CD4-positive, alpha-beta T cell treated with Interleukin-2 at 100 ng/mL for 4 hours (primary cell): ENCODE data around the gene WFDC12.
A peak's percentile ranks its signal among the peaks of the same experiment; 100 is the strongest.
"Not testable (repeated sequence)": the region's sequence is repeated elsewhere in the genome, so short reads cannot be mapped to it uniquely, and the experiment has no call there.

Source experiments
- DNase-seq: peaks from one replicate; pipeline ENCODE4 v3.0.0-alpha.2; 2020; ENCODE audit warnings: low spot score

WFDC12 gene

DNA sequence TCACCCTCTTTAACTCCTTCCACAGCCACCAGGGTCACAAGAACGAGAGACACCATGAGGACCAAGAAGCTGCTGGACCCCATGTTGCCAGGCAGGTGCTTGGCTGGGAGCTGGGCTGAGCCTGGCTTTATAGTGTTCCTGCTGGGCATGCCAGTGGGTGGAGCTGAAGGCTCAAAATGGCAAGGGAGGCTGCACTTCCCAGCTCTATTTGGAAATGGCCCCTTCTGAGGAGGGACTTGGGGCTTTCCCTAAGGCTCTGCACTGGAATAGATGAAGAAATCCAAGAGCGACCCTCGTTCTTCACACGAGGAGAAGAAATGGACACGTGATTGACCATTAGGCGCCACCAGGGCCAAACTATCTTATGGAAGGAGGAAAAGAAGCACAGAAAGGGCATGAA is at the start of gene WFDC12:
TSS of gene WFDC12 (minus strand) at position 101 of the 400 bp plus-strand sequence. CDS start at position 83, 18 bp downstream.
- DNase-seq, result no peak

DNA sequence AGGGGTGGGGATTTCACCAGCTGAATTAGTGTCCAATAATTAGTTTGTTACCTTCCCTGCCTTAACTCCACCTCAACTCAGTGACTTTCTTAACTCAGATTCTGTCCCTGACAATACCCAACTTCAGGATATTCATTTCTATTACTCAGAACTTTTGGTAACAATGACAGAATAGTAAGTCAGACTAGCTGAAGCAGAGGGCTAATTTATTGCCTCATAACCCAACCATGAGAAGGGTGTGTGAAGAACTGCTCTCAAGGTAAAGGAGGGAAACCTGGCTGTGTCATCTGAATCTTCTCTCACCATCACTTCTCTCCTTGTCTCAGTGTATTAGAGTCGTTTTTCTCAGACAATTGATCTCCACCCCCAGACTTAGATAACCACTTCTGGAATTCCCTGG is 49.3 kb upstream of the WFDC12 start:
- DNase-seq, result no peak

GRCh38 chr20:45164906-45165305 is 40.6 kb upstream of the WFDC12 start:
- DNase-seq, result no peak

GRCh38 chr20:45163083-45163803 is 39.0 kb upstream of the WFDC12 start:
- no peak for DNase-seq

- no peak for DNase-seq
These were observed 33.7 kb upstream of the WFDC12 start for GRCh38 chr20:45157962-45158361.

DNA sequence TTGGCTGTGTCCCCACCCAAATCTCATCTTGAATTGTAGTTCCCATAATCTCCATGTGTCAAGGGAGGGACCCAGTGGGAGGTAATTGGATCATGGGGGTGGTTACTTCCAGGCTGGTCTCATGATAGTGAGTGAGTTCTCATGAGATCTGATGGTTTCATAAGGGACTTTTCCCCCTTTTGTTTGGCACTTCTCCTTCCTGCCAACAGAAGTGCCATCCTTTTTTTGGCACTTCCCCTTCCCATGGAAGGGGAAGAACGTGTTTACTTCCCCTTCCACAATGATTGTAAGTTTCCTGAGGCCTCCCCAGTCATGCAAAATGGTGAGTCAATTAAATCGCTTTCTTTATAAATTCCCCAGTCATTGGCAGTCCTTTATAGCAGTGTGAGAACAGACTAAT is 32.4 kb upstream of the WFDC12 start:
- no peak for DNase-seq

- not testable (repeated sequence) for DNase-seq
These were observed 30.5 kb upstream of the WFDC12 start for GRCh38 chr20:45154794-45155193.

GRCh38 chr20:45154183-45154582 is 29.9 kb upstream of the WFDC12 start:
- no peak for DNase-seq

DNA sequence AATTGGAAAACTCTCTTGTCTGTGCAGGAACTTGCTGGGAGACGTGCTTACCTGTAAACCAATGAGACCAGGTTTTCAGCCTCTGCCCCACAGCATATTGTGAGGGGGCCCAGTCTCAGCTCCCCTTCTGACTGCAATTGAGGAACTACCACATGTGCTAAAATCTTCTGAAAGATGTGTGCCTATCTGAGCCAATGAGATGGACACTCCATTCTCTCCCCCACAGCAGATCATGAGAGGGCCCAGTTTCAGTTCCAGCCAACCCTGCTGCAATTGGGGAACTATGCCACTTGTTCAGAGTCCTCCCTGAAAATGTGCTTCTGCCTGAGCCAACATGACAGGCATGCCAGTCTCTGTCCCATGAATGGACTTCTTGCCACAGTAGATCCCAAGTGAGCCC is 29.5 kb upstream of the WFDC12 start:
- DNase-seq, result no peak

GRCh38 chr20:45153147-45153546 is 28.9 kb upstream of the WFDC12 start:
- no peak for DNase-seq

- DNase-seq, result no peak
These were observed 28.1 kb upstream of the WFDC12 start for GRCh38 chr20:45152405-45152804.

- DNase-seq, result no peak
These were observed 24.8 kb upstream of the WFDC12 start for GRCh38 chr20:45149062-45149461.

DNA sequence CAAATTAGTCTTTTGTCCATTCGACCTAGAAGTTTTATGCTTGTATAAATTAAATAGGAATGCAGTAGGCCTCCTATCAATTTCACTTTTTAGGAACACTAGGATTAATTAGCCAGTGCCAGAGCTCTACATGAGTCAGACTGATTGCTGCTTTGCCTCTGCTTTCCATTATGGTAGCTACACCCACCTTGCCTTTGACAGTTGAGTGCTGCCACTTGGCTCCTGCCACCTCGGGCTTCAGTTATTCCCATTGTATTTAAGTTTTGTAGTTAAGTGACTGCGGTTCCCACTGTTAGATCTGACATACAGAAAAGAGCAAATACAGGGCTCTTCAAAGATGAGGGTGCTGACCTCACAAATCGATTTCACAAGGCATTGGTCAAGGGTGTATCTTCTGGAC is 16.6 kb upstream of the WFDC12 start:
- DNase-seq, result no peak

- DNase-seq, result not testable (repeated sequence)
These were observed 15.6 kb upstream of the WFDC12 start for GRCh38 chr20:45139733-45140375.

- peak; percentile 22 for DNase-seq
These were observed 14.5 kb upstream of the WFDC12 start for GRCh38 chr20:45138561-45139300.

- DNase-seq, result no peak
These were observed 12.6 kb upstream of the WFDC12 start for GRCh38 chr20:45136911-45137310.

GRCh38 chr20:45128099-45128498 is 3.8 kb upstream of the WFDC12 start:
- DNase-seq, result no peak

DNA sequence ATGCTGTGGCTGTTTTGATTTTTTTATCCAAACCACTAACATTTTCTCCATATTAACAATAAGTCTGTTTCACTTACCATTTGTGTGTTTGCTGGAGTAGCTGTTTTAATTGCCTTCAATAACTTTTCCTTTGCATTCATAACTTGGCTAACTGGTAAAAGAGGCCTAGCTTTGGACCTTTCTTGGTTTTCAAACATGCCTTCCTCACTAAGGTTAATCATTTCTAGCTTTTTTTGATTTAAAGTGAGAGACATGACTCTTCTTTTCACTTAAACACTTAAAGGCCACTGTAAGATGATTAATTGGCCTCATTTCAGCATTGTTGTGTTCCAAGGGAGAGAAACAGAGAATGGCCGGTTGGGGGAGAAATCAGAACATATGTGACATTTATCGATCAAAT is 2.9 kb downstream of the WFDC12 start:
- DNase-seq, result no peak

- DNase-seq, result no peak
These were observed 4.6 kb downstream of the WFDC12 start for GRCh38 chr20:45119556-45120266.

DNA sequence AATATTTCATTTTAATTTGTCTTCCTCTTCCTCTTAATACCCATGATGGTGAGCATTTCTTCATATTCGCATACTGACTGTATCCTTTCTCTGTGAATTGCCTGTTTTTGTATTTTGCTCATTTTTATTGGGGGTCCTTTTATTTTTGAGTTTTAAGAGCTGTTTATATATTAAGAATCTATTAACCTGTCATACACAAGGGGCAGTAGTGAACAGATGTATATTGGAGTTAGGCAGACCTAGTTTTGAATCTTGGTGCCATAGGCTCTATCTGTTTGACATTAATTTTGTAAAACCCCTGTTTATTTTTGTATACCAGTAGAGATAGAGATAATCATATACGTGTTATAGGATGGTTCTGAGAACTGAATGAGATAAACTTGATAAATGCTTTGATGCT is 6.2 kb downstream of the WFDC12 start:
- no peak for DNase-seq

DNA sequence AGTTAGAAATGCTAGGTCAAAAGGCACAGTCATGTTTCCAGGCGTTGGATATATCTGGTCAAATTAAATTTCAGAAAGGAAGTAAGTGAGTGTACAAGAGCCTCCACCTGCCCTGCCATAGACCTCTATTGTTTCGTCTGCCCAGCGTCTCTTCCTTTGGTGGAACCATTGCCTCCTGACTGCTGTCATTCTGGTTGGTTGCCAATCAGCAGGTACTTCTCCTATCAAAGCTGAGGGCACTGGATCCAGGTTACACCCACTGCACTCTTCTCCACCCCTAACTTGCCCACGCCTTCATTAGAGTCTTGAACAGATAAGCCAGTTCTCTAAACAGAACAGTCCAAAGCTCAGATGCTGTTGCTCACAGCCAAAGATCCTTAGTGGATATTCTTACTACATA is 6.7 kb downstream of the WFDC12 start:
- DNase-seq, result no peak

DNA sequence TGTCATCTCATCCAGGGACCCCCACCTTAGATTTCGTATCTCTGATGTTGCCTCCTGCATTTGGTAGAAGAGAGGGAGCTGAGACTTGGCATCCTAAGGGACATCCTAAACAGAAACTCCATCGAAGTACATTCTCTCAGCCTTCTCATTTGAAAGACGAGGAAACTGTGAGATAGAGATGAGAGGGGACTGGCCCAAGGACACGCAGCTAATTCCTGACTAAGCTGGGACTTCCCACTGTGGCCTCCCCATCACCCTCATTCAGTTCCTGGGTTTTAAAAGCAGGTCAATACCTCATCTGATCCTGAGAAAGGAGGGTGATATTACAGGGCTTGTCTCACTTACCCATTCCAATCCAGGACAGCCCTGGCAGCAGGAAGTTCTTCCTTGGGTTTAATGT is 8.4 kb downstream of the WFDC12 start:
- DNase-seq, result no peak

DNA sequence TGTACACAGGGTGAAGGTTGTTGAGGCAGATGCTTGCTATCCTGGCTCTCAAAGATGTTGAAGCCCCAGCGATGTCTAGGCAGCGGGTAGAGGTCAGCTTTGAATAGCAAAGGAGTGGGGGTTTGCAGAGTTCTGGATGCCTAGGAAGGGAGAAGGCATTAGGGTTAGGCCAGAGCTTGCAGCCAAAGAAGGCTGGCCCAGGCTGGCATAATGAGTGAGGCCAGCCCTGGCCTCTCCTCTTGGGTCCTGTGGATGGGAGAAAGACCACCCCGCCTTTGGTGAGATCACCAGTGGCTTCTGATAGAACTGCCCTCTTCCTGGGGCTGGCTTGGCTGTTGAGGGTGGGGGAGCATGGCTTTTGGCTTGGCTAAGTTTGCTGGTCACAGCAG is 8.9 kb downstream of the WFDC12 start:
- no peak for DNase-seq
